GM12878 (cell line): ENCODE results near the gene PDLIM5. TPM values are rescaled to one million over a fixed set of nuclear protein-coding genes. Genes with fewer than 3 reads are reported as not detected.

Source experiments
- ATAC-seq: fragments of 200-7000 bp; cut with Tn5 transposase; 3 replicates; pipeline ENCODE4 v1.9.1; 2020; ENCODE audit warnings: mild to moderate bottlenecking, moderate library complexity
- BruUV-seq: library from RNA; stranded (reverse); fragments of 400-500 nt; replicated peaks from 2 replicates; lab custom pipeline; 2021; lab: Mats Ljungman, UMichigan
- CTCF ChIA-PET: fragments of 300-600 bp; sonication (Branson Sonifier 250); formaldehyde crosslinking; extraction: SDS; loops from one replicate; lab custom pipeline; 2021; ENCODE audit warnings: inconsistent platforms; lab: Yijun Ruan, JAX
- POLR2A ChIA-PET: fragments of 350-600 bp; formaldehyde crosslinking; extraction: SDS; loops from one replicate; lab custom pipeline; 2021; ENCODE audit warnings: inconsistent platforms; lab: Charles Lee
- RAD21 ChIA-PET: fragments of 300-600 bp; sonication (Branson Sonifier 250); formaldehyde crosslinking; loops from one replicate; lab custom pipeline; 2023; ENCODE audit warnings: antibody characterized with exemption; ENCODE audit not compliant: unreplicated experiment; lab: Charles Lee
- SMC1A ChIA-PET: fragments of 300-600 bp; sonication (Branson Sonifier 250); formaldehyde crosslinking; loops from one replicate; lab custom pipeline; 2023; ENCODE audit not compliant: unreplicated experiment, uncharacterized antibody; lab: Charles Lee
- DNase-seq: peaks from one replicate; pipeline ENCODE4 v3.0.0-alpha.2; 2011; ENCODE audit warnings: low read depth, low spot score
- FAIRE-seq: peaks from 3 replicates; lab custom pipeline; 2011; peaks lifted over from hg19 to GRCh38; lab: Jason Lieb, UNC
- H2AFZ ChIP-seq: 2 replicates; pipeline ENCODE4 v1.6.0; 2011; ENCODE audit warnings: low read depth, low read length, control low read depth; ENCODE audit not compliant: control insufficient read depth
- H3K27ac ChIP-seq: 2 replicates; pipeline ENCODE4 v1.5.1; 2011; ENCODE audit warnings: control low read depth; ENCODE audit not compliant: control insufficient read depth, insufficient read depth
- H3K27me3 ChIP-seq, 2 experiments: replicated peaks in 1 of 2; 2 replicates each; pipeline versions ENCODE4 v1.6.0 to v1.6.1; 2011; ENCODE audit warnings: low read length in 1 of 2; ENCODE audit not compliant: control insufficient read depth in 2 of 2, insufficient read depth in 2 of 2
- H3K36me3 ChIP-seq, 2 experiments: 2 replicates each; pipeline ENCODE4 v1.5.1; 2011; ENCODE audit warnings: low read length in 1 of 2; ENCODE audit not compliant: control insufficient read depth in 2 of 2, insufficient read depth in 2 of 2
- H3K4me1 ChIP-seq: 2 replicates; pipeline ENCODE4 v1.6.1; 2011; ENCODE audit warnings: mild to moderate bottlenecking, low read length, moderate library complexity, mixed read lengths; ENCODE audit not compliant: control insufficient read depth, insufficient read depth
- H3K4me2 ChIP-seq: 2 replicates; pipeline ENCODE4 v1.6.0; 2011; ENCODE audit warnings: control low read depth; ENCODE audit not compliant: control insufficient read depth, insufficient read depth
- H3K4me3 ChIP-seq: fragments of 200-600 bp; sonication (generic); 2 replicates; pipeline ENCODE4 v1.5.1; 2016
- H3K79me2 ChIP-seq: 2 replicates; pipeline ENCODE4 v1.6.0; 2011; ENCODE audit warnings: low read length; ENCODE audit not compliant: control insufficient read depth, insufficient read depth
- H3K9ac ChIP-seq: 2 replicates; pipeline ENCODE4 v1.8.0; 2011; ENCODE audit warnings: low read length, control low read depth, mixed read lengths; ENCODE audit not compliant: control insufficient read depth, insufficient read depth
- H3K9me3 ChIP-seq: replicated peaks from 3 replicates; pipeline ENCODE4 v1.5.1; 2011; ENCODE audit warnings: mild to moderate bottlenecking, low read length; ENCODE audit not compliant: control insufficient read depth, insufficient read depth
- H4K20me1 ChIP-seq: 2 replicates; pipeline ENCODE4 v1.6.0; 2011; ENCODE audit not compliant: control insufficient read depth, insufficient read depth
- CHD4 ChIP-seq: fragments of 200-600 bp; sonication (generic); IDR thresholded peaks from 2 replicates; pipeline ENCODE4 v1.6.1; 2016; ENCODE audit warnings: mild to moderate bottlenecking
- NFIC ChIP-seq: IDR thresholded peaks from 2 replicates; pipeline ENCODE4 v1.6.1; 2012; ENCODE audit warnings: low read depth, mild to moderate bottlenecking, inconsistent platforms, low read length, moderate library complexity
- RB1 ChIP-seq: fragments of 450-650 bp; formaldehyde crosslinking; IDR thresholded peaks from 2 replicates; pipeline ENCODE4 v1.6.1; 2017; ENCODE audit warnings: mild to moderate bottlenecking, borderline replicate concordance
- SMAD5 ChIP-seq: IDR thresholded peaks from 2 replicates; pipeline ENCODE4 v1.6.1; 2016; ENCODE audit warnings: antibody characterized with exemption, low read depth
- SUZ12 ChIP-seq: fragments of 200-600 bp; sonication (generic); IDR thresholded peaks from one replicate; pipeline ENCODE4 v1.6.1; 2018; ENCODE audit warnings: antibody characterized with exemption, mild to moderate bottlenecking; ENCODE audit not compliant: unreplicated experiment
- YY1 ChIP-seq: IDR thresholded peaks from 2 replicates; pipeline ENCODE4 v1.6.1; 2011; ENCODE audit warnings: low read depth, mild to moderate bottlenecking, low read length
- ZBTB4 ChIP-seq: fragments of 450-650 bp; formaldehyde crosslinking; IDR thresholded peaks from 2 replicates; pipeline ENCODE4 v1.4.0; 2022; ENCODE audit warnings: mild to moderate bottlenecking, moderate library complexity
- WGBS: methylation state at CpG from one replicate; pipeline ENCODE4 v1.1.6; 2016; ENCODE audit warnings: low lambda C conversion rate; ENCODE audit not compliant: insufficient replicate concordance, insufficient coverage; ENCODE audit errors: missing lambda C conversion rate; 5-methylcytosine and 5-hydroxymethylcytosine counted together
- in situ Hi-C: fragments of 300-500 bp; cut with MboI; formaldehyde crosslinking; loops from 9 replicates; pipeline ENCODE4 v1.14.3; 2018; ENCODE audit warnings: mixed read lengths
- intact Hi-C: fragments of 100-400 bp; cut with micrococcal nuclease; formaldehyde crosslinking; loops from one replicate; pipeline ENCODE4 v1.14.2; 2022; ENCODE audit not compliant: unreplicated experiment
- polyA plus RNA-seq, 11 experiments: library from polyadenylated mRNA; depleted of rRNA in 4 of 11; unstranded in 6 of 11; stranded (reverse) in 5 of 11; fragments of >200 nt; fragmentation: Nextera tagmentation in 4 of 11; fragmentation: Illumina TruSeq in 1 of 11; extraction: Ambion mirVana in 4 of 11; extraction: Trizol in 1 of 11; gene quantifications; 1 replicate in 1 of 11; 2 replicates in 10 of 11; pipeline versions ENCODE4 v1.2.1 to v1.2.3, GENCODE V29; 2011 to 2016; ENCODE audit warnings: inconsistent platforms in 2 of 11, missing spikeins in 2 of 11, low read depth in 1 of 11
- total RNA-seq, 4 experiments: library from RNA; depleted of rRNA in 3 of 4; stranded (reverse); fragments of >200 nt in 3 of 4; fragmentation: Illumina TruSeq in 1 of 4; extraction: Trizol in 1 of 4; gene quantifications; 2 replicates each; pipeline versions ENCODE4 v1.2.1 to v1.2.3, GENCODE V29; 2013 to 2021
- TF ChIP-seq, protein P1 (sequence below): fragments of 450-650 bp; IDR thresholded peaks from 2 replicates; pipeline ENCODE4 v1.6.1; 2016; ENCODE audit warnings: mild to moderate bottlenecking, moderate library complexity, borderline replicate concordance

PDLIM5 gene
- total and polyA plus RNA-seq, 10 of the 15 experiments (the other 5 are each of a cell fraction or from before 2014, with no cell fraction given), result 10.0 to 52.9 (median 20.7) TPM

DNA sequence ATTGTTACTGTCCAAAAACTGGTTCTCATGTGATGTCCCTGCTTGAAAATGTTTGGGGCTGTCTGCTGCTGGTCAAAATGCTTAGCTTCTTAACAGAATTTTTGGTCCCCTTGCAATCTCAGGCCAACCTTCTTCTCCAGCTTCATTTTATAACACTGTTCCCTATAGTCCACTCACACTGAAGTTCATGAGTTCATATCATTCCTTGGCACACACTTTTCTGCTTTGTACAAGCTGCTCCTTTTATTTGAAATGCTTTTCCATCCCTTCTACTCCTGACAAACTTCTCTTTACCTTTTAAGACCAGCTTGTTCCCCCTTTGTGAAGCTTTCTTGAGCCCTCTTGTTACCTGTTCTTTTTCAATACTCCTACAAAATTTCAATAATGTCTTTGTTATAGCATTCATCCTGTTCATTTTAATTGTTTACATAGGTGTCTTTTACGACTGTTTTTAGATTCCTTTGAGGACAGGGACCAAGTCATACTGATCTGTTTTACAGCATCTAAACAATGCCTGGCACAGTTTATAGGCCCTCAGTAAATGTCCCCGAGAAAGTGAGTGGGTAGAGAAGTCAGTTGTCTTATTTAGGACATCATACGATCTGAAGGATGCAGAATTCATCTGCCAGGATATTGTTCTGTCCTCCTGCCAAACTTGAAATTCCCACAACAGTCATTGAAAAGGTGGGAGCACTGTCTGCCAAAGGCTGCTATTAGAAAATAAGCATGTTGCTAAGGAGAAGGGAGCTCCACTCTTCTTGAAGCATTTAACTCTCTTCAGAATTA, 171.6 kb downstream of the PDLIM5 start (continued):
- no peak for TF ChIP-seq ZBTB4 (CRISPR knock-in tag)

DNA sequence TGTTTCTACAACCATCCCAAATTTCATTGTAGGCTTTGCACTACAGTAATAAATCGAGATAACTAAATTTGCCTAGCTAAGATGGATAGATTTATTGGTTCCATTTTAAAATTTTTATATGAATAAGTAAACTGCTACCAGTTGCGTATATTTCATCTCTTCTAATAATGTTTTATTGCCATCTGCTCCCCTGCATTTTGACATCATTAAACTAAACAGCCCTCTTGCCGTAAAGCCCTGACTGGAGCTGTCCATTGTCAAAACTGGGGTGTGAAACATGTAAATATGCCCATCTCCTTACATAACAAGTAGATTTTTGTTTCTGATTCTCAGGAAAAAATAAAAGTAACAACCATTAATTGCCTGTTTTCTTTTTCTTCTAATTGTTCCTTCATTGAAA, 175.2 kb downstream of the PDLIM5 start:
- Histone ChIP-seq H3K27me3 (no peaks in the 10 kb centered on the region), H3K9ac (no peak overlapping the region), H3K79me2 (no peaks in the 10 kb centered on the region), H2AFZ (no peak overlapping the region), H3K4me3 (no peak overlapping the region), H4K20me1 (no peaks in the 10 kb centered on the region), H3K27ac (no peak overlapping the region), H3K4me2 (no peak overlapping the region), H3K4me1 (no peaks in the 10 kb centered on the region), H3K36me3 (no peaks in the 10 kb centered on the region; a peak in 1 of 4 replicates), H3K9me3 (no peaks in the 10 kb centered on the region)
- intact Hi-C loops (no loop called here), in situ Hi-C loops (loop anchor here (10.0 kb wide), 1 partner anchor 498 kb away; no protein-coding TSS in a partner anchor)
- DNase-seq, result no peak
- SMC1A ChIA-PET, result interaction anchor here (1.6 kb wide), 1 partner anchor 10 kb away, joined by 6 read pairs; no protein-coding TSS in a partner anchor
- POLR2A ChIA-PET, result no interaction called here
- FAIRE-seq, result no peak
- BruUV-seq, result no TSS peak
- CTCF ChIA-PET, result interaction anchor here (1.9 kb wide), 1 partner anchor 220 kb away, joined by 7 read pairs; no protein-coding TSS in a partner anchor
- WGBS, result 97% methylated on average over 3 of the region's 3 CpGs
- RAD21 ChIA-PET, result no interaction called here
- no peak for ATAC-seq
- TF ChIP-seq SMAD5 (no peak), YY1 (no peak), RB1 (no peak), CHD4 (no peak), SUZ12 (no peak), NFIC (no peak)
- TF ChIP-seq, protein P1, sequence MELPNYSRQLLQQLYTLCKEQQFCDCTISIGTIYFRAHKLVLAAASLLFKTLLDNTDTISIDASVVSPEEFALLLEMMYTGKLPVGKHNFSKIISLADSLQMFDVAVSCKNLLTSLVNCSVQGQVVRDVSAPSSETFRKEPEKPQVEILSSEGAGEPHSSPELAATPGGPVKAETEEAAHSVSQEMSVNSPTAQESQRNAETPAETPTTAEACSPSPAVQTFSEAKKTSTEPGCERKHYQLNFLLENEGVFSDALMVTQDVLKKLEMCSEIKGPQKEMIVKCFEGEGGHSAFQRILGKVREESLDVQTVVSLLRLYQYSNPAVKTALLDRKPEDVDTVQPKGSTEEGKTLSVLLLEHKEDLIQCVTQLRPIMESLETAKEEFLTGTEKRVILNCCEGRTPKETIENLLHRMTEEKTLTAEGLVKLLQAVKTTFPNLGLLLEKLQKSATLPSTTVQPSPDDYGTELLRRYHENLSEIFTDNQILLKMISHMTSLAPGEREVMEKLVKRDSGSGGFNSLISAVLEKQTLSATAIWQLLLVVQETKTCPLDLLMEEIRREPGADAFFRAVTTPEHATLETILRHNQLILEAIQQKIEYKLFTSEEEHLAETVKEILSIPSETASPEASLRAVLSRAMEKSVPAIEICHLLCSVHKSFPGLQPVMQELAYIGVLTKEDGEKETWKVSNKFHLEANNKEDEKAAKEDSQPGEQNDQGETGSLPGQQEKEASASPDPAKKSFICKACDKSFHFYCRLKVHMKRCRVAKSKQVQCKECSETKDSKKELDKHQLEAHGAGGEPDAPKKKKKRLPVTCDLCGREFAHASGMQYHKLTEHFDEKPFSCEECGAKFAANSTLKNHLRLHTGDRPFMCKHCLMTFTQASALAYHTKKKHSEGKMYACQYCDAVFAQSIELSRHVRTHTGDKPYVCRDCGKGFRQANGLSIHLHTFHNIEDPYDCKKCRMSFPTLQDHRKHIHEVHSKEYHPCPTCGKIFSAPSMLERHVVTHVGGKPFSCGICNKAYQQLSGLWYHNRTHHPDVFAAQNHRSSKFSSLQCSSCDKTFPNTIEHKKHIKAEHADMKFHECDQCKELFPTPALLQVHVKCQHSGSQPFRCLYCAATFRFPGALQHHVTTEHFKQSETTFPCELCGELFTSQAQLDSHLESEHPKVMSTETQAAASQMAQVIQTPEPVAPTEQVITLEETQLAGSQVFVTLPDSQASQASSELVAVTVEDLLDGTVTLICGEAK, result no peak
